C4-2B (cell line): ENCODE measurements around the gene FCHSD2.

Experiments used
- ZFX ChIP-seq: fragments of 450-650 bp; IDR thresholded peaks from 2 replicates; pipeline ENCODE4 v1.6.1; 2017
- TF ChIP-seq, protein P1 (sequence below): fragments of 450-650 bp; conservative IDR thresholded peaks from 2 replicates; pipeline ENCODE4 v1.5.1; 2017; ENCODE audit warnings: mild to moderate bottlenecking

- TF ChIP-seq, protein P1, sequence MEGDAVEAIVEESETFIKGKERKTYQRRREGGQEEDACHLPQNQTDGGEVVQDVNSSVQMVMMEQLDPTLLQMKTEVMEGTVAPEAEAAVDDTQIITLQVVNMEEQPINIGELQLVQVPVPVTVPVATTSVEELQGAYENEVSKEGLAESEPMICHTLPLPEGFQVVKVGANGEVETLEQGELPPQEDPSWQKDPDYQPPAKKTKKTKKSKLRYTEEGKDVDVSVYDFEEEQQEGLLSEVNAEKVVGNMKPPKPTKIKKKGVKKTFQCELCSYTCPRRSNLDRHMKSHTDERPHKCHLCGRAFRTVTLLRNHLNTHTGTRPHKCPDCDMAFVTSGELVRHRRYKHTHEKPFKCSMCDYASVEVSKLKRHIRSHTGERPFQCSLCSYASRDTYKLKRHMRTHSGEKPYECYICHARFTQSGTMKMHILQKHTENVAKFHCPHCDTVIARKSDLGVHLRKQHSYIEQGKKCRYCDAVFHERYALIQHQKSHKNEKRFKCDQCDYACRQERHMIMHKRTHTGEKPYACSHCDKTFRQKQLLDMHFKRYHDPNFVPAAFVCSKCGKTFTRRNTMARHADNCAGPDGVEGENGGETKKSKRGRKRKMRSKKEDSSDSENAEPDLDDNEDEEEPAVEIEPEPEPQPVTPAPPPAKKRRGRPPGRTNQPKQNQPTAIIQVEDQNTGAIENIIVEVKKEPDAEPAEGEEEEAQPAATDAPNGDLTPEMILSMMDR = no peak
- no peak for TF ChIP-seq ZFX
Measured at GRCh38 chr11:72851726-72852125, 290.4 kb downstream of the FCHSD2 start.
